Measurements from ENCODE around the gene ANAPC1.
"Not testable (repeated sequence)": the region's sequence is repeated elsewhere in the genome, so short reads cannot be mapped to it uniquely, and the experiment has no call there.

- TF ChIP-seq EP300, CTCF (IDR thresholded peaks at IDR 0.05): not testable (repeated sequence)
Measured at GRCh38 chr2:111744751-111745150, 139.2 kb downstream of the ANAPC1 start.

Measured in gastroesophageal sphincter (tissue), 3 donors.